Spleen (tissue), 13 donors: ENCODE measurements around the gene NOD2. TPM values are rescaled to one million over a fixed set of nuclear protein-coding genes. Genes with fewer than 3 reads are reported as not detected.

Source experiments
- DNase-seq: peaks from one replicate; pipeline ENCODE4 v3.0.0-alpha.2; 2020
- H3K27ac ChIP-seq, 8 donors: fragments of 200-600 bp; sonication (generic) in 7 of 8; 1 replicate in 4 of 8; 2 replicates in 4 of 8; pipeline versions ENCODE4 v1.5.0 to v1.8.0; 2016 to 2021; ENCODE audit warnings: inconsistent platforms in 4 of 8, mild to moderate bottlenecking in 4 of 8, moderate library complexity in 1 of 8
- H3K27me3 ChIP-seq, 7 donors: fragments of 200-600 bp; sonication (generic) in 6 of 7; replicated peaks in 1 of 7; 1 replicate in 4 of 7; 2 replicates in 3 of 7; pipeline versions ENCODE4 v1.5.0 to v1.8.0; 2016 to 2021; ENCODE audit warnings: inconsistent platforms in 3 of 7, mild to moderate bottlenecking in 1 of 7
- H3K36me3 ChIP-seq, 6 donors: fragments of 200-600 bp; sonication (generic) in 5 of 6; 1 replicate in 4 of 6; 2 replicates in 2 of 6; pipeline versions ENCODE4 v1.5.0 to v1.8.0; 2016 to 2021; ENCODE audit warnings: inconsistent platforms in 2 of 6
- H3K4me1 ChIP-seq, 6 donors: fragments of 200-600 bp; sonication (generic) in 5 of 6; 1 replicate in 3 of 6; 2 replicates in 3 of 6; pipeline versions ENCODE4 v1.5.0 to v1.8.0; 2016 to 2021; ENCODE audit warnings: inconsistent platforms in 3 of 6
- H3K4me3 ChIP-seq, 8 donors: fragments of 200-600 bp; sonication (generic) in 7 of 8; 1 replicate in 4 of 8; 2 replicates in 4 of 8; pipeline versions ENCODE4 v1.5.0 to v1.8.0; 2016 to 2021; ENCODE audit warnings: inconsistent platforms in 4 of 8, mild to moderate bottlenecking in 4 of 8, moderate library complexity in 2 of 8
- H3K9me3 ChIP-seq, 8 donors: fragments of 200-600 bp; sonication (generic) in 7 of 8; 1 replicate in 4 of 8; 2 replicates in 4 of 8; pipeline versions ENCODE4 v1.5.0 to v1.8.0; 2016 to 2021; ENCODE audit warnings: inconsistent platforms in 4 of 8
- POLR2A ChIP-seq, 3 donors: fragments of 450-650 bp; IDR thresholded peaks; one replicate each; pipeline ENCODE4 v1.5.1; 2017; ENCODE audit warnings: antibody characterized with exemption in 3 of 3, mild to moderate bottlenecking in 1 of 3
- POLR2AphosphoS5 ChIP-seq, 3 donors: sonication (generic); formaldehyde crosslinking; IDR thresholded peaks; one replicate each; pipeline ENCODE4 v1.5.1; 2017; ENCODE audit warnings: antibody characterized with exemption in 3 of 3
- WGBS, 5 donors: extraction: QIAGEN DNeasy Blood & Tissue Kit in 3 of 5; methylation state at CpG; one replicate each; pipeline versions ENCODE4 v1.1.5 to v1.1.7; 2013 to 2018; 5-methylcytosine and 5-hydroxymethylcytosine counted together
- intact Hi-C: fragments of 100-400 bp; cut with DNase I; formaldehyde crosslinking; loops from one replicate; pipeline ENCODE4 v1.15.0; 2023; ENCODE audit warnings: low total_unique reads
- long read RNA-seq, 2 donors: transcript quantifications; one replicate each; lab custom pipeline, GENCODE V29; 2026
- polyA plus RNA-seq, 3 donors: library from polyadenylated mRNA; stranded (reverse); fragments of 200-250 nt; gene quantifications; one replicate each; pipeline ENCODE4 v1.2.1, GENCODE V29; 2013
- total RNA-seq, 7 donors: library from RNA; depleted of rRNA in 3 of 7; stranded (reverse); fragments of >200 nt in 3 of 7; fragmentation: NEBNext Ultra II Directional in 4 of 7; extraction: Animal tissue kit (Norgen Biotek cat#: 25700) in 4 of 7; gene quantifications; one replicate each; pipeline versions ENCODE4 v1.1.0 to v1.2.1, GENCODE V29; 2016 to 2021
- TF ChIP-seq, protein P1 (sequence below), 11 experiments: fragments of 200-600 bp in 7 of 11; fragments of 450-650 bp in 4 of 11; sonication (generic) in 4 of 11; IDR thresholded peaks in 8 of 11; conservative IDR thresholded peaks in 3 of 11; 1 replicate in 7 of 11; 2 replicates in 4 of 11; pipeline versions ENCODE4 v1.4.0 to v1.8.0; 2016 to 2021; ENCODE audit warnings: antibody characterized with exemption in 11 of 11, inconsistent platforms in 4 of 11, mild to moderate bottlenecking in 1 of 11
- donor health status: healthy with polysubstance abuse.
- donor health status: DM: no; HTN: no; CAD: no; lungs with moderate emphysema.
- donor health status: DM: no; HTN: no; CAD: no.
- donor health status: Bipolar disorder and iron deficiency.
- donor health status: healthy.
- donor health status: DM: no; HTN: no; CAD: no.
- donor health status: DM: yes; HTN: yes; CAD: no.

Gene NOD2
- total RNA-seq = 10 to 100 TPM in 3 of 7 donors, 1 to 10 TPM in 4; 5.6 to 23.2 (median 9.9) TPM
- 1 to 10 TPM in 2 of 3 donors, under 1 TPM in 1; 0.41 to 2.8 (median 2.3) TPM for polyA plus RNA-seq
- long read RNA-seq, donor 1, partial matches to known transcripts = 0 of 1 reads
- long read RNA-seq, donor 1, other reads (novel, unspliced or antisense) = 0 of 1 reads
- long read RNA-seq, donor 2 = 0 reads

DNA sequence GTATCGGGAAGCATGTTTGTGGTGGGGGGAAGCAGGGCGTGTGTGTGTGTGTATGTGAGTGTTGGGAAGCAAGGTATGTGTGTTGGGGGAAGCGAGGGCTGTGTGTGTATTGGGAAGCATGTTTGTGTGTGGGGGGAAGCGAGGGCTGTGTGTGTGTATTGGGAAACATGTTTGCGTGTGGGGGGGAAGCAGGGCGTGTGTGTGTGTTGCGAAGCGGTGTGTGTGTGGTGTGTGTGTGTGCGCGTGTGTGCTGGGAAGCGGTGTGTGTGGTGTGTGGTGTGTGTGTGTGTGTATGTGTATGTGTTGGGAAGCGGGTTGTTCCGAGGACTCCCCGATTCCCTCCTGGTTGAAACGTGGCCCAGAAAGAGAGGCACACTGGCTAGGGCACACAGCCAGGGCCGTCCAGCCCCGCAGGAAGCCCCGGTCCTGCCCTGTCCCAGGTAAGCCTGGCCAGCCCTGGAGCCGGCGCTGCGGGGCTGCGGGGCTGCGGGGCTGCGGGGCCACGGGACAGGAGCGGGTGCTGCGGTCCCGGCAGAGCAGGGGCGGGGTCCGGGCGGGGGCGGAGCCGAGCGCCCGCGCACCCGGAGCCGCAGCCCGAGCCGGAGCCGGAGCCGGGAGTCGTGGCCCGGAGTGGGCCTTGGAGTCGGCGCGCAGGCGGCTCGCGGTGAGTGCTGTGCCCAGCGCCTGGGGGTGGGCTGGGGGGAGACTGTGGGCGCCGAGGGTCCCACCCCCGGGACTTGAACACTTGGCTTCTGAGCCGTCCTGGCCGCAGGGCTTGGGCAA lies at the start of gene NOD2:
TSS of gene NOD2 (plus strand) at position 608 of the 783 bp plus-strand sequence. CDS start 5,890 bp downstream, outside the sequence.
- 14 to 38% (median 21%) methylated on average over 22 to 56 of the region's 56 CpGs for WGBS, 5 donors
- H3K4me1 ChIP-seq = peaks cover 33 to 66% (median 47%) of the 10 kb centered on the region in 6 donors
- intact Hi-C loops = no loop called here

DNA sequence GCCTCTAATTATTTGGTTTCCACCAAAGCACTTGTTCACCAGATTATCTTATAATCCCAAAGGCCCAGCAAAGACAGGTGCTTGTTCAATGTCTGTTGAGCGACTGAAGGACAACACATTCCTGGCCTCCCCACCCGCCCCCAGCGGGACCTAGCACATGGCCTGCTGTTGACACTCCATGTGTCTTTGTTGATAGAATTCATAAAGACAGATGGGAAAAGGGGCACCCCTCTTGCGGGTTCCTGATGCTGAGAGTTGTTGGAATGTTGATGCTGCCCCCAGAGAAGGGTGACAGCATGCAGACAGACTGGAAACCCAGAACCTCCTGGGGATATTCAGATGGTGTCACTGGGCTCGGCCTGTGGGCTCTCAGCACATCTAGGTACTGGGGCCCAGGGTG lies 49.2 kb upstream of the NOD2 start:
- no peaks in the 10 kb centered on the region for H3K36me3 ChIP-seq
- DNase-seq = no peak
- TF ChIP-seq POLR2A (IDR thresholded peaks at IDR 0.05) (no peak), POLR2AphosphoS5 (IDR thresholded peaks at IDR 0.05) (no peak)
- TF ChIP-seq, protein P1, sequence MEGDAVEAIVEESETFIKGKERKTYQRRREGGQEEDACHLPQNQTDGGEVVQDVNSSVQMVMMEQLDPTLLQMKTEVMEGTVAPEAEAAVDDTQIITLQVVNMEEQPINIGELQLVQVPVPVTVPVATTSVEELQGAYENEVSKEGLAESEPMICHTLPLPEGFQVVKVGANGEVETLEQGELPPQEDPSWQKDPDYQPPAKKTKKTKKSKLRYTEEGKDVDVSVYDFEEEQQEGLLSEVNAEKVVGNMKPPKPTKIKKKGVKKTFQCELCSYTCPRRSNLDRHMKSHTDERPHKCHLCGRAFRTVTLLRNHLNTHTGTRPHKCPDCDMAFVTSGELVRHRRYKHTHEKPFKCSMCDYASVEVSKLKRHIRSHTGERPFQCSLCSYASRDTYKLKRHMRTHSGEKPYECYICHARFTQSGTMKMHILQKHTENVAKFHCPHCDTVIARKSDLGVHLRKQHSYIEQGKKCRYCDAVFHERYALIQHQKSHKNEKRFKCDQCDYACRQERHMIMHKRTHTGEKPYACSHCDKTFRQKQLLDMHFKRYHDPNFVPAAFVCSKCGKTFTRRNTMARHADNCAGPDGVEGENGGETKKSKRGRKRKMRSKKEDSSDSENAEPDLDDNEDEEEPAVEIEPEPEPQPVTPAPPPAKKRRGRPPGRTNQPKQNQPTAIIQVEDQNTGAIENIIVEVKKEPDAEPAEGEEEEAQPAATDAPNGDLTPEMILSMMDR (IDR thresholded peaks at IDR 0.05 in 8 of 11, conservative IDR thresholded peaks at IDR 0.05 in 3 of 11) = no peak
- peaks cover 0 to 13% (median 0%) of the 10 kb centered on the region in 7 donors for H3K27me3 ChIP-seq
- H3K9me3 ChIP-seq = no peaks in the 10 kb centered on the region
- 72 to 95% (median 90%) methylated on average over 4 to 5 of the region's 5 CpGs for WGBS, 5 donors
- no peaks in the 10 kb centered on the region for H3K4me1 ChIP-seq
- no peak overlapping the region for H3K27ac ChIP-seq
- intact Hi-C loops = no loop called here
- no peak overlapping the region for H3K4me3 ChIP-seq

More for the DNA sequence above, at the start of gene NOD2:
- TF ChIP-seq POLR2AphosphoS5 (IDR thresholded peaks at IDR 0.05) (peak in 2 of 3 donors; percentile 45 to 62), POLR2A (IDR thresholded peaks at IDR 0.05) (no peak)
- TF ChIP-seq, protein P1 (IDR thresholded peaks at IDR 0.05 in 8 of 11, conservative IDR thresholded peaks at IDR 0.05 in 3 of 11) = no peak
- H3K4me3 ChIP-seq = peak within 1 kb of the TSS; percentile 20 to 73 (median 41)
- H3K27ac ChIP-seq = peak within 1 kb of the TSS in 5 of 8 donors; percentile 64 to 92 (median 81)
- no peaks in the 10 kb centered on the region for H3K36me3 ChIP-seq
- no peaks in the 10 kb centered on the region for H3K27me3 ChIP-seq
- no peaks in the 10 kb centered on the region for H3K9me3 ChIP-seq
- DNase-seq = peak; percentile 89

DNA sequence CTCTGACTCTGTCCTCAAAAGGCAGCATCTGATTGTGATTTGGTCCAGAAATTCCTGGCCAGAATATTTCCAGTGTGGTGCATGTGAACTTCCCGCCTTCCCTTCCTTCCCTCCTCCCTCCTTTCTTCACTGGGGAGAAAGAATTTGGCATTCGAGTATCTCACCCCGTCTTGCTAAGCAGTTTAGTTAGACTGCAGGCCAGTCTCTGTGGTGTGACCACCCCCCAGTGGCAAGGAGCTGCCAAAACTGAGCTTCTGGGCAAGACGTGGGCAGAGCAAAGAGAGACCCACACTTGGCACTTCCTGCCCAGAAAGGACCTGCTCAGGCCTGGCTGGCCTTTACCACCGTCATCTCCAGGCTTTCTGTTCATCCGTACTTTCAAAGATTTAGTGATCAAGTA lies 48.7 kb upstream of the NOD2 start:
- 33 to 52% (median 40%) methylated on average over 6 of the region's 6 CpGs for WGBS, 5 donors
- intact Hi-C loops = no loop called here
- no peak for DNase-seq

More for the DNA sequence above, 48.7 kb upstream of the NOD2 start:
- TF ChIP-seq POLR2A (IDR thresholded peaks at IDR 0.05) = no peak
- TF ChIP-seq, protein P1 (IDR thresholded peaks at IDR 0.05 in 8 of 11, conservative IDR thresholded peaks at IDR 0.05 in 3 of 11) = peak in 10 of 11 experiments; percentile 13 to 60 (median 36)
- TF ChIP-seq POLR2AphosphoS5 (IDR thresholded peaks at IDR 0.05) = no peak
- Histone ChIP-seq H3K36me3 (no peaks in the 10 kb centered on the region), H3K9me3 (no peaks in the 10 kb centered on the region), H3K27me3 (peaks cover 0 to 13% (median 0%) of the 10 kb centered on the region in 7 donors), H3K4me1 (no peaks in the 10 kb centered on the region), H3K27ac (no peak overlapping the region), H3K4me3 (no peak overlapping the region)
